H1 (cell line): ENCODE measurements around the gene PATJ. TPM values are rescaled to one million over a fixed set of nuclear protein-coding genes. Genes with fewer than 3 reads are reported as not detected.

Experiments
- CTCF ChIA-PET: fragments of 300-600 bp; sonication (Branson Sonifier 250); formaldehyde crosslinking; loops from one replicate; lab custom pipeline; 2021; ENCODE audit not compliant: partially characterized antibody; lab: Charles Lee
- POLR2A ChIA-PET: fragments of 300-600 bp; sonication (Branson Sonifier 250); formaldehyde crosslinking; loops from one replicate; lab custom pipeline; 2021; ENCODE audit warnings: inconsistent platforms; ENCODE audit not compliant: partially characterized antibody; lab: Charles Lee
- DNase-seq, 2 experiments: peaks; one replicate each; pipeline versions ENCODE4 v3.0.0 to v3.0.0-alpha.2; 2010 to 2022; ENCODE audit warnings: low spot score in 2 of 2, low read depth in 1 of 2, mixed read lengths in 1 of 2
- FAIRE-seq: peaks from 2 replicates; lab custom pipeline; 2011; peaks lifted over from hg19 to GRCh38; lab: Jason Lieb, UNC
- H2AFZ ChIP-seq: 2 replicates; pipeline ENCODE4 v1.8.1; 2012; ENCODE audit warnings: low read length, inconsistent platforms
- H2AK5ac ChIP-seq: 2 replicates; pipeline ENCODE4 v1.6.1; 2013; ENCODE audit warnings: low read depth, low read length
- H2BK120ac ChIP-seq: replicated peaks from 2 replicates; pipeline ENCODE3; 2013; ENCODE audit warnings: low read depth, low read length, inconsistent platforms
- H2BK12ac ChIP-seq: 2 replicates; pipeline ENCODE4 v1.6.1; 2013; ENCODE audit warnings: low read depth, low read length
- H2BK15ac ChIP-seq: 2 replicates; pipeline ENCODE4 v1.6.1; 2013; ENCODE audit warnings: low read length
- H2BK20ac ChIP-seq: 2 replicates; pipeline ENCODE4 v1.6.1; 2013; ENCODE audit warnings: low read length
- H2BK5ac ChIP-seq: 2 replicates; pipeline ENCODE4 v1.6.1; 2013; ENCODE audit warnings: low read depth, low read length
- H3K14ac ChIP-seq: 2 replicates; pipeline ENCODE4 v1.6.1; 2013; ENCODE audit warnings: inconsistent platforms; ENCODE audit not compliant: insufficient read length
- H3K18ac ChIP-seq: 2 replicates; pipeline ENCODE4 v1.6.1; 2013; ENCODE audit warnings: low read length; ENCODE audit errors: extremely low read depth
- H3K23ac ChIP-seq: 2 replicates; pipeline ENCODE4 v1.6.1; 2013; ENCODE audit warnings: inconsistent platforms; ENCODE audit not compliant: insufficient read length
- H3K23me2 ChIP-seq: 2 replicates; pipeline ENCODE4 v1.6.1; 2013; ENCODE audit warnings: low read depth, low read length
- H3K27ac ChIP-seq: 2 replicates; pipeline ENCODE4 v1.6.1; 2011; ENCODE audit warnings: low read depth, low read length, inconsistent platforms
- H3K27me3 ChIP-seq, 4 experiments: replicated peaks in 1 of 4; 1 replicate in 1 of 4; 2 replicates in 3 of 4; pipeline versions ENCODE4 v1.6.1 to v1.8.1; 2011 to 2013; ENCODE audit warnings: low read length in 3 of 4, mild to moderate bottlenecking in 3 of 4, inconsistent platforms in 2 of 4, mixed read lengths in 2 of 4, moderate library complexity in 1 of 4; ENCODE audit not compliant: control insufficient read depth in 3 of 4, insufficient read depth in 3 of 4; ENCODE audit errors: extremely low read depth in 1 of 4
- H3K36me3 ChIP-seq, 4 experiments: 2 replicates each; pipeline versions ENCODE4 v1.6.1 to v1.8.1; 2011 to 2013; ENCODE audit warnings: mild to moderate bottlenecking in 4 of 4, low read length in 3 of 4, moderate library complexity in 2 of 4, control low read depth in 1 of 4, inconsistent platforms in 1 of 4; ENCODE audit not compliant: insufficient read depth in 4 of 4, control insufficient read depth in 2 of 4
- H3K4ac ChIP-seq: replicated peaks from 2 replicates; pipeline ENCODE3; 2013; ENCODE audit warnings: low read length, low read depth, mixed read lengths, inconsistent platforms; ENCODE audit not compliant: insufficient read length
- H3K4me1 ChIP-seq, 4 experiments: replicated peaks in 1 of 4; 1 replicate in 1 of 4; 2 replicates in 3 of 4; pipeline versions ENCODE4 v1.6.1 to v1.8.1; 2011 to 2013; ENCODE audit warnings: low read length in 3 of 4, inconsistent platforms in 2 of 4, mixed read lengths in 1 of 4; ENCODE audit not compliant: insufficient read depth in 4 of 4, control insufficient read depth in 3 of 4
- H3K4me2 ChIP-seq, 2 experiments: 2 replicates each; pipeline versions ENCODE4 v1.6.1 to v1.8.1; 2011 to 2013; ENCODE audit warnings: low read depth in 2 of 2, low read length in 2 of 2, control low read depth in 1 of 2, inconsistent platforms in 1 of 2, mild to moderate bottlenecking in 1 of 2; ENCODE audit not compliant: insufficient read depth in 1 of 2
- H3K4me3 ChIP-seq, 4 experiments: fragments of 200-600, 300-600 bp in 1 of 4; sonication (generic), shearing (Covaris generic), sonication (Bioruptor Twin) in 1 of 4; 2 replicates each; pipeline versions ENCODE4 v1.5.1 to v1.8.1; 2011 to 2016; ENCODE audit warnings: low read length in 4 of 4, low read depth in 3 of 4, control low read depth in 2 of 4, inconsistent platforms in 2 of 4, mild to moderate bottlenecking in 2 of 4, mixed read lengths in 1 of 4, moderate library complexity in 1 of 4; ENCODE audit not compliant: insufficient read depth in 2 of 4; ENCODE audit errors: extremely low read depth in 1 of 4
- H3K56ac ChIP-seq: replicated peaks from 2 replicates; pipeline ENCODE3; 2013; ENCODE audit warnings: low read depth, mild to moderate bottlenecking, mixed read lengths, low read length, inconsistent platforms; ENCODE audit not compliant: insufficient read length
- H3K79me1 ChIP-seq: 2 replicates; pipeline ENCODE4 v1.6.1; 2013; ENCODE audit warnings: low read depth, low read length, control low read depth
- H3K79me2 ChIP-seq, 2 experiments: 2 replicates each; pipeline versions ENCODE4 v1.6.1 to v1.8.1; 2012 to 2013; ENCODE audit warnings: low read length in 2 of 2, mild to moderate bottlenecking in 2 of 2, inconsistent platforms in 1 of 2; ENCODE audit not compliant: insufficient read depth in 2 of 2, control insufficient read depth in 1 of 2
- H3K9ac ChIP-seq, 4 experiments: replicated peaks in 1 of 4; 1 replicate in 1 of 4; 2 replicates in 3 of 4; pipeline versions ENCODE4 v1.6.1 to v1.8.1; 2011 to 2013; ENCODE audit warnings: low read depth in 3 of 4, low read length in 3 of 4, control low read depth in 2 of 4, mild to moderate bottlenecking in 2 of 4, moderate library complexity in 2 of 4, inconsistent platforms in 1 of 4; ENCODE audit errors: extremely low read depth in 1 of 4
- H3K9me3 ChIP-seq, 2 experiments: 2 replicates each; pipeline versions ENCODE4 v1.6.1 to v1.8.1; 2012 to 2013; ENCODE audit warnings: mild to moderate bottlenecking in 2 of 2, moderate library complexity in 2 of 2, control low read depth in 1 of 2, inconsistent platforms in 1 of 2, low read depth in 1 of 2, low read length in 1 of 2, mixed read lengths in 1 of 2; ENCODE audit not compliant: insufficient read depth in 2 of 2
- H4K20me1 ChIP-seq, 2 experiments: replicated peaks in 1 of 2; 2 replicates each; pipeline versions ENCODE3 to v1.8.1; 2011 to 2013; ENCODE audit warnings: inconsistent platforms in 2 of 2, low read length in 2 of 2, mild to moderate bottlenecking in 1 of 2; ENCODE audit not compliant: insufficient read depth in 2 of 2, control insufficient read depth in 1 of 2
- H4K5ac ChIP-seq: 2 replicates; pipeline ENCODE4 v1.6.1; 2013; ENCODE audit warnings: low read length, low read depth, mixed read lengths, inconsistent platforms; ENCODE audit not compliant: insufficient read length
- H4K8ac ChIP-seq: 2 replicates; pipeline ENCODE4 v1.8.0; 2013; ENCODE audit warnings: mild to moderate bottlenecking, moderate library complexity, low read length, inconsistent platforms; ENCODE audit not compliant: insufficient read depth; ENCODE audit errors: extremely low read depth
- H4K91ac ChIP-seq: replicated peaks from 2 replicates; pipeline ENCODE3; 2013; ENCODE audit warnings: low read length, mixed read lengths, inconsistent platforms; ENCODE audit not compliant: insufficient read length
- BRCA1 ChIP-seq: IDR thresholded peaks from 2 replicates; pipeline ENCODE4 v1.6.1; 2012; ENCODE audit warnings: low read depth, low read length, improper control_type of control experiment
- CHD1 ChIP-seq: IDR thresholded peaks from 2 replicates; pipeline ENCODE4 v1.6.1; 2012; ENCODE audit warnings: low read depth, low read length, improper control_type of control experiment
- WGBS, 2 experiments: shearing (Covaris generic) in 1 of 2; methylation state at CpG; one replicate each; pipeline versions ENCODE4 v1.1.6 to v1.1.7; 2013 to 2015; ENCODE audit warnings: low lambda C conversion rate in 2 of 2, mixed read lengths in 2 of 2, inconsistent platforms in 1 of 2, low coverage in 1 of 2, missing lambda C conversion rate in 1 of 2; ENCODE audit not compliant: insufficient replicate concordance in 2 of 2, insufficient coverage in 1 of 2, insufficient read length in 1 of 2; ENCODE audit errors: extremely low coverage in 1 of 2, missing lambda C conversion rate in 1 of 2; 5-methylcytosine and 5-hydroxymethylcytosine counted together
- polyA plus RNA-seq, 7 experiments: library from polyadenylated mRNA; depleted of rRNA in 3 of 7; stranded (reverse) in 5 of 7; unstranded in 2 of 7; fragments of >200 nt in 5 of 7; fragments of 200-250 nt in 2 of 7; gene quantifications; 1 replicate in 5 of 7; 2 replicates in 1 of 7; 4 replicates in 1 of 7; pipeline versions ENCODE4 v1.2.1 to v1.2.3, GENCODE V29; 2011 to 2013; ENCODE audit warnings: missing spikeins in 2 of 7, mixed read lengths in 2 of 7
- total RNA-seq: library from RNA; stranded (reverse); fragmentation: NEBNext Ultra II Directional; extraction: Animal tissue kit (Norgen Biotek cat#: 25700); gene quantifications from 2 replicates; pipeline ENCODE4 v1.2.1, GENCODE V29; 2021
- TF ChIP-seq, protein P1 (sequence below): IDR thresholded peaks from 2 replicates; pipeline ENCODE4 v1.6.1; 2011; ENCODE audit warnings: low read length, improper control_type of control experiment

Gene PATJ
- total and polyA plus RNA-seq, 2 of the 8 experiments (the other 6 are each of a cell fraction or from before 2014, with no cell fraction given) = 8.2 to 55.6 TPM

DNA sequence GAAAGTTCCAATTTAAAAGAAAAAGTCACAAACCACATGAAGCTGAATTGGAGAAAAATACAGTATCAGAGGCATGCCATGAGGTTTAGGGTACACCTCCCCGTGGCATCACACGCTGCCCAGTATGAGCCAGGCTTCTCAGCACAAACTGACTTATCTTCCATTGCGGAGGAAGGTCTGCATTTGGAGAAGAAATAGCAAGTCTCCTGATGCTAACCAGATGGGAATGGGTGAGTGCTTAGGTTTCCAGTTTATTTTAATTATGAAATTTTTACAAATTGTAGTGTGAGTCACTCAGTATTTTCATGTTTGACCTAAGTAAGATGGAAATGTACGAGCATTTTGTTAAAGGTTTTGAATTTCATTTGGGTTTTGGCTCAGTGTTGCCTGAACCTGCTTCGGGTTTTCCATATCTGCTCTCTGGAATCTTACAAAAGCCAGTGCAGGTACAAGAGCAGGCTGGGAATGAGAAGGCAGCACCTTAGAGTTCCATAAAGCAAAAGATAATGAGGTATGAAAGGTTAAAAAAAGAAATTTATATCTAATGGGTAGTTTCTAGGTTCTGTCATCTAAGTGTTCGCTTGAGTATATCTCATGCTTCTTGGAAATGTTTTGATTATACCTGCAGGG lies 213.9 kb downstream of the PATJ start:
- Histone ChIP-seq H3K36me3 (no peaks in the 10 kb centered on the region; a peak in 1 of 8 replicates), H3K4me3 (no peak overlapping the region), H2BK12ac (no peak overlapping the region), H2BK5ac (no peak overlapping the region), H3K18ac (no peak overlapping the region), H3K4ac (no peak overlapping the region), H3K4me2 (no peak overlapping the region; a peak in 1 of 4 replicates), H3K23ac (no peak overlapping the region), H4K8ac (no peak overlapping the region), H3K23me2 (no peaks in the 10 kb centered on the region), H2BK120ac (no peak overlapping the region), H4K91ac (no peak overlapping the region), H3K27ac (no peak overlapping the region), H3K9me3 (no peaks in the 10 kb centered on the region), H4K5ac (peak overlapping the region; percentile 44), H3K14ac (no peak overlapping the region), H3K56ac (no peak overlapping the region), H3K79me2 (no peaks in the 10 kb centered on the region; a peak in 1 of 4 replicates), H3K79me1 (no peaks in the 10 kb centered on the region), H4K20me1 (no peaks in the 10 kb centered on the region), H2BK15ac (no peak overlapping the region), H2AK5ac (no peak overlapping the region), H2AFZ (no peak overlapping the region), H3K27me3 (no peaks in the 10 kb centered on the region), H3K9ac (no peak overlapping the region), H2BK20ac (no peak overlapping the region), H3K4me1 (peaks cover 9 to 30% (median 20%) of the 10 kb centered on the region in 4 experiments; a peak in 5 of 7 replicates)
- TF ChIP-seq CHD1 = no peak
- TF ChIP-seq BRCA1 = no peak
- TF ChIP-seq, protein P1, sequence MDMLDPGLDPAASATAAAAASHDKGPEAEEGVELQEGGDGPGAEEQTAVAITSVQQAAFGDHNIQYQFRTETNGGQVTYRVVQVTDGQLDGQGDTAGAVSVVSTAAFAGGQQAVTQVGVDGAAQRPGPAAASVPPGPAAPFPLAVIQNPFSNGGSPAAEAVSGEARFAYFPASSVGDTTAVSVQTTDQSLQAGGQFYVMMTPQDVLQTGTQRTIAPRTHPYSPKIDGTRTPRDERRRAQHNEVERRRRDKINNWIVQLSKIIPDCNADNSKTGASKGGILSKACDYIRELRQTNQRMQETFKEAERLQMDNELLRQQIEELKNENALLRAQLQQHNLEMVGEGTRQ = no peak
- POLR2A ChIA-PET = no interaction called here
- 94% methylated on average over 6 of the region's 6 CpGs; no CpG with 5 or more reads in 1 of the 2 experiments for whole genome bisulfite sequencing, 2 experiments
- no peak for FAIRE-seq
- DNase-seq = no peak
- CTCF ChIA-PET = interaction anchor here (0.6 to 1.0 kb wide), 5 partner anchors 10 to 200 kb away, joined by 3 to 5 read pairs (median 3); no protein-coding TSS in a partner anchor
